SK-N-SH treated with all-trans-retinoic acid at 6 μM for 48 hours (cell line): ENCODE results near the gene ARHGAP10.

ENCODE experiments used
- ATAC-seq: fragments of 200-7000 bp; cut with Tn5 transposase; 3 replicates; pipeline ENCODE4 v1.9.1; 2020; ENCODE audit warnings: mild to moderate bottlenecking, moderate library complexity
- ARNTL ChIP-seq: fragments of 450-650 bp; formaldehyde crosslinking; IDR thresholded peaks from 2 replicates; pipeline ENCODE4 v1.5.0; 2020; ENCODE audit warnings: low read depth, mild to moderate bottlenecking, moderate library complexity, borderline replicate concordance
- BACH2 ChIP-seq: fragments of 250-450 bp; sonication (Bioruptor Pico); IDR thresholded peaks from 2 replicates; pipeline ENCODE4 v1.9.0; 2021; ENCODE audit warnings: mild to moderate bottlenecking, borderline replicate concordance
- CSDC2 ChIP-seq: fragments of 250-450 bp; sonication (Bioruptor Pico); IDR thresholded peaks from 2 replicates; pipeline ENCODE4 v1.5.0; 2020; ENCODE audit warnings: mild to moderate bottlenecking, moderate library complexity
- ESRRG ChIP-seq: fragments of 250-450 bp; sonication (Bioruptor Pico); IDR thresholded peaks from 2 replicates; pipeline ENCODE4 v1.6.1; 2021; ENCODE audit warnings: mild to moderate bottlenecking
- GLIS3 ChIP-seq: fragments of 250-450 bp; sonication (Bioruptor Pico); IDR thresholded peaks from 2 replicates; pipeline ENCODE4 v1.5.0; 2020; ENCODE audit warnings: mild to moderate bottlenecking, moderate library complexity
- ISL1 ChIP-seq: fragments of 250-450 bp; sonication (Bioruptor Pico); IDR thresholded peaks from 2 replicates; pipeline ENCODE4 v2.1.2; 2022; ENCODE audit warnings: mild to moderate bottlenecking, moderate library complexity
- OSR1 ChIP-seq: fragments of 250-450 bp; sonication (Bioruptor Pico); IDR thresholded peaks from 2 replicates; pipeline ENCODE4 v1.8.0; 2022; ENCODE audit warnings: moderate library complexity, mild to moderate bottlenecking, inconsistent platforms
- POU6F1 ChIP-seq: fragments of 250-450 bp; sonication (Bioruptor Pico); IDR thresholded peaks from 2 replicates; pipeline ENCODE4 v1.8.0; 2021; ENCODE audit warnings: low read depth, mild to moderate bottlenecking, moderate library complexity, borderline replicate concordance
- PPARA ChIP-seq: fragments of 250-450 bp; sonication (Bioruptor Pico); IDR thresholded peaks from 2 replicates; pipeline ENCODE4 v1.5.0; 2020; ENCODE audit warnings: mild to moderate bottlenecking, borderline replicate concordance
- RARB ChIP-seq: fragments of 250-450 bp; sonication (Bioruptor Pico); IDR thresholded peaks from 2 replicates; pipeline ENCODE4 v1.8.0; 2021; ENCODE audit warnings: mild to moderate bottlenecking, moderate library complexity
- TCF4 ChIP-seq: fragments of 250-450 bp; sonication (Bioruptor Pico); IDR thresholded peaks from 2 replicates; pipeline ENCODE4 v1.8.0; 2021; ENCODE audit warnings: mild to moderate bottlenecking, moderate library complexity, borderline replicate concordance
- TOX ChIP-seq: fragments of 250-450 bp; sonication (Bioruptor Pico); IDR thresholded peaks from 2 replicates; pipeline ENCODE4 v1.8.0; 2021; ENCODE audit warnings: mild to moderate bottlenecking, moderate library complexity, borderline replicate concordance
- TSHZ2 ChIP-seq: fragments of 250-450 bp; sonication (Bioruptor Pico); IDR thresholded peaks from 2 replicates; pipeline ENCODE4 v1.5.0; 2020; ENCODE audit warnings: mild to moderate bottlenecking, moderate library complexity
- ZFP3 ChIP-seq: fragments of 250-450 bp; sonication (Bioruptor Pico); IDR thresholded peaks from 2 replicates; pipeline ENCODE4 v1.5.0; 2020; ENCODE audit warnings: mild to moderate bottlenecking, moderate library complexity
- ZNF565 ChIP-seq: fragments of 450-650 bp; formaldehyde crosslinking; conservative IDR thresholded peaks from 2 replicates; pipeline ENCODE4 v1.5.0; 2020; ENCODE audit warnings: low read depth, mild to moderate bottlenecking, moderate library complexity
- ZNF70 ChIP-seq: fragments of 450-650 bp; formaldehyde crosslinking; IDR thresholded peaks from 2 replicates; pipeline ENCODE4 v1.5.0; 2020; ENCODE audit warnings: mild to moderate bottlenecking, moderate library complexity
- ZNF8 ChIP-seq: fragments of 450-650 bp; formaldehyde crosslinking; IDR thresholded peaks from 2 replicates; pipeline ENCODE4 v1.5.0; 2020; ENCODE audit warnings: mild to moderate bottlenecking, moderate library complexity
- TF ChIP-seq, protein P1 (sequence below): fragments of 250-450 bp; sonication (Bioruptor Pico); IDR thresholded peaks from 2 replicates; pipeline ENCODE4 v1.8.0; 2020; ENCODE audit warnings: mild to moderate bottlenecking, moderate library complexity, borderline replicate concordance
- TF ChIP-seq, protein P2 (sequence below): fragments of 250-450 bp; sonication (Bioruptor Pico); IDR thresholded peaks from 2 replicates; pipeline ENCODE4 v1.5.1; 2020; ENCODE audit warnings: low read depth, mild to moderate bottlenecking, moderate library complexity
- TF ChIP-seq, protein P3 (sequence below): fragments of 250-450 bp; sonication (Bioruptor Pico); IDR thresholded peaks from 2 replicates; pipeline ENCODE4 v1.5.1; 2021; ENCODE audit warnings: mild to moderate bottlenecking, moderate library complexity

The ARHGAP10 gene

DNA sequence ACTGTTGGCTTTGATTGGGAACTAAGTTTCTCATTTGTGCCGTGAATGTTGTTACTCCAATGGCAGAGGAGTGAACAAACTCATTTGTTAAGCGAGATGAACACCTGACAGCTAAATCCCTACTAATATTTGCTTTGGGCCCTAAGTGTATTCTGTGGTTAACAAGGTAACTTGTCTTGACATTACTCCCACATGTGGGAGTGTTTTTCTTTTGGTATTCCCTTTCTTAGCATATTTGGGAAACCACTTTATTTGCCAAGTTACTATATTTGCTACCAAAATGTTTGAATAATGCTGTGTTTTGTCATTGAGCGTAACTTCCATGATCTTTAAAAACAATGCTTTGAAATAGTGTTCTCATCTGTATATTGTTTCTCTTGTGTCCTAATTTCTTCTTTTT, 82.5 kb downstream of the ARHGAP10 start:
- ATAC-seq: no peak
- TF ChIP-seq ZNF565 (CRISPR knock-in tag): no peak
- no peak for TF ChIP-seq TSHZ2 (CRISPR knock-in tag)
- no peak for TF ChIP-seq GLIS3 (CRISPR knock-in tag)
- no peak for TF ChIP-seq CSDC2 (CRISPR knock-in tag)
- no peak for TF ChIP-seq TOX (CRISPR knock-in tag)
- TF ChIP-seq, protein P1, sequence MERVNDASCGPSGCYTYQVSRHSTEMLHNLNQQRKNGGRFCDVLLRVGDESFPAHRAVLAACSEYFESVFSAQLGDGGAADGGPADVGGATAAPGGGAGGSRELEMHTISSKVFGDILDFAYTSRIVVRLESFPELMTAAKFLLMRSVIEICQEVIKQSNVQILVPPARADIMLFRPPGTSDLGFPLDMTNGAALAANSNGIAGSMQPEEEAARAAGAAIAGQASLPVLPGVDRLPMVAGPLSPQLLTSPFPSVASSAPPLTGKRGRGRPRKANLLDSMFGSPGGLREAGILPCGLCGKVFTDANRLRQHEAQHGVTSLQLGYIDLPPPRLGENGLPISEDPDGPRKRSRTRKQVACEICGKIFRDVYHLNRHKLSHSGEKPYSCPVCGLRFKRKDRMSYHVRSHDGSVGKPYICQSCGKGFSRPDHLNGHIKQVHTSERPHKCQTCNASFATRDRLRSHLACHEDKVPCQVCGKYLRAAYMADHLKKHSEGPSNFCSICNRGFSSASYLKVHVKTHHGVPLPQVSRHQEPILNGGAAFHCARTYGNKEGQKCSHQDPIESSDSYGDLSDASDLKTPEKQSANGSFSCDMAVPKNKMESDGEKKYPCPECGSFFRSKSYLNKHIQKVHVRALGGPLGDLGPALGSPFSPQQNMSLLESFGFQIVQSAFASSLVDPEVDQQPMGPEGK (CRISPR knock-in tag): no peak
- no peak for TF ChIP-seq ZNF70 (CRISPR knock-in tag)
- no peak for TF ChIP-seq ISL1
- TF ChIP-seq RARB: no peak
- no peak for TF ChIP-seq ESRRG (CRISPR knock-in tag)
- TF ChIP-seq, protein P2, sequence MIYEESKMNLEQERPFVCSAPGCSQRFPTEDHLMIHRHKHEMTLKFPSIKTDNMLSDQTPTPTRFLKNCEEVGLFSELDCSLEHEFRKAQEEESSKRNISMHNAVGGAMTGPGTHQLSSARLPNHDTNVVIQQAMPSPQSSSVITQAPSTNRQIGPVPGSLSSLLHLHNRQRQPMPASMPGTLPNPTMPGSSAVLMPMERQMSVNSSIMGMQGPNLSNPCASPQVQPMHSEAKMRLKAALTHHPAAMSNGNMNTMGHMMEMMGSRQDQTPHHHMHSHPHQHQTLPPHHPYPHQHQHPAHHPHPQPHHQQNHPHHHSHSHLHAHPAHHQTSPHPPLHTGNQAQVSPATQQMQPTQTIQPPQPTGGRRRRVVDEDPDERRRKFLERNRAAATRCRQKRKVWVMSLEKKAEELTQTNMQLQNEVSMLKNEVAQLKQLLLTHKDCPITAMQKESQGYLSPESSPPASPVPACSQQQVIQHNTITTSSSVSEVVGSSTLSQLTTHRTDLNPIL (CRISPR knock-in tag): no peak
- TF ChIP-seq BACH2 (CRISPR knock-in tag): no peak
- no peak for TF ChIP-seq ARNTL (CRISPR knock-in tag)
- no peak for TF ChIP-seq POU6F1 (CRISPR knock-in tag)

GRCh38 chr4:147815741-147816140, 83.9 kb downstream of the ARHGAP10 start:
- ATAC-seq: no peak
- no peak for TF ChIP-seq RARB
- TF ChIP-seq ZFP3 (CRISPR knock-in tag): no peak
- no peak for TF ChIP-seq PPARA (CRISPR knock-in tag)

GRCh38 chr4:147816382-147817254, 84.7 kb downstream of the ARHGAP10 start:
- TF ChIP-seq RARB: no peak
- TF ChIP-seq, protein P2 (CRISPR knock-in tag): 0 out of 2 replicates have a peak, but pooled peaks have one; percentile 53
- TF ChIP-seq ISL1: peak; percentile 68
- no peak for ATAC-seq

DNA sequence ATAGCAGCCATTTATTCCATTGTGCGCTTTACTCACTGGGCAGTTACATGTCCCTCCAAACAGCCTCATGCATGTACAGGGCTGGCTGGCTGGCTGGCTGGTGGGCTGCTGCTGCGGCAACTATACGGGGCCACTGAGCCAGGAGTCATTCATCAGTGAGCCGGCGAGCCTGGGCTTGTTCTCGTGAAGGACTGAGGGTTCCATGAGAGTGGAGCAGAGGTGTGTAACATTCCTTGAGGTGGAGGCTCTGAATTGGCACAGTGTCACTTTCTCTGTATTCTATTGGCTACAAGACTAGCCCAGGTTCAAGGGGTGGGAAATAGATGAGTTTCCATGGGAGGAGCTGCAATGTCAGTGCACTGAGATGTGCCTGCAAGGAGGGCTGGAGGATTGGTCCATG, 89.1 kb downstream of the ARHGAP10 start:
- no peak for ATAC-seq
- TF ChIP-seq ZNF565 (CRISPR knock-in tag) (no peak), PPARA (CRISPR knock-in tag) (no peak), ZNF8 (no peak), TCF4 (no peak), ESRRG (CRISPR knock-in tag) (no peak), ARNTL (CRISPR knock-in tag) (no peak), RARB (no peak), ZNF70 (CRISPR knock-in tag) (no peak), BACH2 (CRISPR knock-in tag) (no peak), ZFP3 (CRISPR knock-in tag) (no peak), OSR1 (no peak), TOX (CRISPR knock-in tag) (no peak), TSHZ2 (CRISPR knock-in tag) (no peak)
- TF ChIP-seq, protein P3, sequence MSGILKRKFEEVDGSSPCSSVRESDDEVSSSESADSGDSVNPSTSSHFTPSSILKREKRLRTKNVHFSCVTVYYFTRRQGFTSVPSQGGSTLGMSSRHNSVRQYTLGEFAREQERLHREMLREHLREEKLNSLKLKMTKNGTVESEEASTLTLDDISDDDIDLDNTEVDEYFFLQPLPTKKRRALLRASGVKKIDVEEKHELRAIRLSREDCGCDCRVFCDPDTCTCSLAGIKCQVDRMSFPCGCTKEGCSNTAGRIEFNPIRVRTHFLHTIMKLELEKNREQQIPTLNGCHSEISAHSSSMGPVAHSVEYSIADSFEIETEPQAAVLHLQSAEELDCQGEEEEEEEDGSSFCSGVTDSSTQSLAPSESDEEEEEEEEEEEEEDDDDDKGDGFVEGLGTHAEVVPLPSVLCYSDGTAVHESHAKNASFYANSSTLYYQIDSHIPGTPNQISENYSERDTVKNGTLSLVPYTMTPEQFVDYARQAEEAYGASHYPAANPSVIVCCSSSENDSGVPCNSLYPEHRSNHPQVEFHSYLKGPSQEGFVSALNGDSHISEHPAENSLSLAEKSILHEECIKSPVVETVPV (CRISPR knock-in tag): no peak
